Adipocyte (in vitro differentiated cells): ENCODE measurements around the gene CADPS.

ENCODE experiments used
- DNase-seq: peaks from one replicate; pipeline ENCODE4 v3.0.0-alpha.2; 2015; ENCODE audit warnings: low read depth
- H3K27me3 ChIP-seq: replicated peaks from 2 replicates; pipeline ENCODE4 v1.7.0; 2013; ENCODE audit warnings: mild to moderate bottlenecking, low read length, moderate library complexity; ENCODE audit not compliant: control insufficient read depth, insufficient read depth
- H3K36me3 ChIP-seq: 2 replicates; pipeline ENCODE4 v1.7.0; 2013; ENCODE audit warnings: low read length, mild to moderate bottlenecking, moderate library complexity; ENCODE audit not compliant: control insufficient read depth, insufficient read depth, severe bottlenecking
- H3K4me1 ChIP-seq: 2 replicates; pipeline ENCODE4 v1.7.0; 2013; ENCODE audit warnings: mild to moderate bottlenecking, low read length, moderate library complexity; ENCODE audit not compliant: control insufficient read depth, insufficient read depth
- H3K4me3 ChIP-seq: 2 replicates; pipeline ENCODE4 v1.7.0; 2013; ENCODE audit warnings: mild to moderate bottlenecking, low read length, moderate library complexity
- H3K9ac ChIP-seq: 2 replicates; pipeline ENCODE4 v1.7.0; 2013; ENCODE audit warnings: mild to moderate bottlenecking, low read length, moderate library complexity
- H3K9me3 ChIP-seq: 2 replicates; pipeline ENCODE4 v1.7.0; 2013; ENCODE audit warnings: mild to moderate bottlenecking, low read length, moderate library complexity; ENCODE audit not compliant: control insufficient read depth

Gene CADPS

GRCh38 chr3:62550439-62550838 lies 324.8 kb downstream of the CADPS start:
- no peaks in the 10 kb centered on the region for H3K4me1 ChIP-seq

GRCh38 chr3:62548528-62549205 lies 326.5 kb downstream of the CADPS start:
- Histone ChIP-seq H3K4me1 (no peaks in the 10 kb centered on the region), H3K9me3 (no peaks in the 10 kb centered on the region), H3K4me3 (no peak overlapping the region), H3K27me3 (peaks cover 34% of the 10 kb centered on the region), H3K9ac (no peak overlapping the region), H3K36me3 (no peaks in the 10 kb centered on the region)
- no peak for DNase-seq

More at GRCh38 chr3:62550439-62550838, 324.8 kb downstream of the CADPS start:
- DNase-seq: no peak
- Histone ChIP-seq H3K27me3 (peaks cover 31% of the 10 kb centered on the region), H3K4me3 (no peak overlapping the region), H3K36me3 (no peaks in the 10 kb centered on the region), H3K9me3 (no peaks in the 10 kb centered on the region), H3K9ac (no peak overlapping the region)

GRCh38 chr3:62546266-62546665 lies 328.9 kb downstream of the CADPS start:
- Histone ChIP-seq H3K4me3 (no peak overlapping the region), H3K4me1 (no peaks in the 10 kb centered on the region), H3K27me3 (peaks cover 23% of the 10 kb centered on the region), H3K9ac (no peak overlapping the region), H3K36me3 (no peaks in the 10 kb centered on the region), H3K9me3 (no peaks in the 10 kb centered on the region)
- DNase-seq: no peak

- Histone ChIP-seq H3K27me3 (peaks cover 42% of the 10 kb centered on the region), H3K4me1 (no peaks in the 10 kb centered on the region), H3K9ac (no peak overlapping the region), H3K4me3 (no peak overlapping the region), H3K9me3 (no peaks in the 10 kb centered on the region), H3K36me3 (no peaks in the 10 kb centered on the region)
- DNase-seq: no peak
Observed at GRCh38 chr3:62542185-62542584, 333.0 kb downstream of the CADPS start.

- no peaks in the 10 kb centered on the region for H3K4me1 ChIP-seq
- peaks cover 50% of the 10 kb centered on the region for H3K27me3 ChIP-seq
Observed at GRCh38 chr3:62539762-62540161, 335.5 kb downstream of the CADPS start.

GRCh38 chr3:62538691-62539356 lies 336.4 kb downstream of the CADPS start:
- Histone ChIP-seq H3K9me3 (no peaks in the 10 kb centered on the region), H3K27me3 (peaks cover 47% of the 10 kb centered on the region), H3K4me3 (no peak overlapping the region), H3K36me3 (no peaks in the 10 kb centered on the region), H3K4me1 (no peaks in the 10 kb centered on the region), H3K9ac (no peak overlapping the region)
- DNase-seq: no peak

More at GRCh38 chr3:62539762-62540161, 335.5 kb downstream of the CADPS start:
- H3K9me3 ChIP-seq: no peaks in the 10 kb centered on the region
- no peak for DNase-seq
- H3K36me3 ChIP-seq: no peaks in the 10 kb centered on the region
- no peak overlapping the region for H3K9ac ChIP-seq
- H3K4me3 ChIP-seq: no peak overlapping the region

GRCh38 chr3:62534326-62534725 lies 340.9 kb downstream of the CADPS start:
- DNase-seq: no peak
- no peaks in the 10 kb centered on the region for H3K9me3 ChIP-seq
- no peak overlapping the region for H3K9ac ChIP-seq
- no peak overlapping the region for H3K4me3 ChIP-seq
- peaks cover 34% of the 10 kb centered on the region for H3K27me3 ChIP-seq
- H3K36me3 ChIP-seq: no peaks in the 10 kb centered on the region
- no peaks in the 10 kb centered on the region for H3K4me1 ChIP-seq

- H3K27me3 ChIP-seq: peaks cover 23% of the 10 kb centered on the region
- no peaks in the 10 kb centered on the region for H3K9me3 ChIP-seq
- DNase-seq: no peak
- H3K4me1 ChIP-seq: no peaks in the 10 kb centered on the region
- H3K36me3 ChIP-seq: no peaks in the 10 kb centered on the region
- H3K9ac ChIP-seq: no peak overlapping the region
- no peak overlapping the region for H3K4me3 ChIP-seq
Observed at GRCh38 chr3:62532796-62533195, 342.4 kb downstream of the CADPS start.

- DNase-seq: no peak
- H3K9me3 ChIP-seq: no peaks in the 10 kb centered on the region
- peaks cover 16% of the 10 kb centered on the region for H3K27me3 ChIP-seq
- no peak overlapping the region for H3K4me3 ChIP-seq
- no peaks in the 10 kb centered on the region for H3K4me1 ChIP-seq
- no peaks in the 10 kb centered on the region for H3K36me3 ChIP-seq
- H3K9ac ChIP-seq: no peak overlapping the region
Observed at GRCh38 chr3:62531981-62532380, 343.2 kb downstream of the CADPS start.

GRCh38 chr3:62531493-62531892 lies 343.7 kb downstream of the CADPS start:
- Histone ChIP-seq H3K4me3 (no peak overlapping the region), H3K9me3 (no peaks in the 10 kb centered on the region), H3K36me3 (no peaks in the 10 kb centered on the region), H3K4me1 (no peaks in the 10 kb centered on the region), H3K9ac (no peak overlapping the region), H3K27me3 (peaks cover 11% of the 10 kb centered on the region)
- no peak for DNase-seq

GRCh38 chr3:62529230-62529629 lies 346.0 kb downstream of the CADPS start:
- Histone ChIP-seq H3K27me3 (peaks cover 5% of the 10 kb centered on the region), H3K36me3 (no peaks in the 10 kb centered on the region), H3K9ac (no peak overlapping the region), H3K4me3 (no peak overlapping the region), H3K9me3 (no peaks in the 10 kb centered on the region), H3K4me1 (no peaks in the 10 kb centered on the region)
- DNase-seq: peak; percentile 20
